Esophagus muscularis mucosa (tissue), 4 donors: ENCODE measurements around the gene PTH2R. TPM values are rescaled to one million over a fixed set of nuclear protein-coding genes. Genes with fewer than 3 reads are reported as not detected.
"Not testable (repeated sequence)": the region's sequence is repeated elsewhere in the genome, so short reads cannot be mapped to it uniquely, and the experiment has no call there.

Experiments used
- DNase-seq: peaks from one replicate; pipeline ENCODE4 v3.0.0-alpha.2; 2017; ENCODE audit errors: extremely low spot score
- H3K27ac ChIP-seq, 4 donors: fragments of 200-600 bp; sonication (generic); replicated peaks in 1 of 4; 1 replicate in 3 of 4; 2 replicates in 1 of 4; pipeline ENCODE4 v1.5.1; 2016 to 2019; ENCODE audit warnings: mild to moderate bottlenecking in 1 of 4
- H3K27me3 ChIP-seq, 4 donors: fragments of 200-600 bp; sonication (generic); one replicate each; pipeline versions ENCODE4 v1.5.1 to v1.6.0; 2016 to 2019
- H3K36me3 ChIP-seq, 4 donors: fragments of 200-600 bp; sonication (generic); one replicate each; pipeline ENCODE4 v1.5.1; 2016 to 2019
- H3K4me1 ChIP-seq, 4 donors: fragments of 200-600 bp; sonication (generic); one replicate each; pipeline ENCODE4 v1.5.1; 2016 to 2019
- H3K4me3 ChIP-seq, 4 donors: fragments of 200-600 bp; sonication (generic); 1 replicate in 2 of 4; 2 replicates in 2 of 4; pipeline ENCODE4 v1.5.1; 2016 to 2019; ENCODE audit warnings: mild to moderate bottlenecking in 4 of 4, moderate library complexity in 1 of 4
- H3K9me3 ChIP-seq, 4 donors: fragments of 200-600 bp; sonication (generic); 1 replicate in 3 of 4; 2 replicates in 1 of 4; pipeline ENCODE4 v1.5.1; 2016 to 2019
- CTCF ChIP-seq, 3 experiments: fragments of 200-600 bp in 2 of 3; fragments of 450-650 bp in 1 of 3; sonication (generic) in 2 of 3; IDR thresholded peaks; one replicate each; pipeline ENCODE4 v1.5.1; 2017 to 2019; ENCODE audit warnings: antibody characterized with exemption in 3 of 3, mild to moderate bottlenecking in 2 of 3, moderate library complexity in 1 of 3
- EP300 ChIP-seq: sonication (generic); formaldehyde crosslinking; IDR thresholded peaks from one replicate; pipeline ENCODE4 v1.6.1; 2017; ENCODE audit warnings: antibody characterized with exemption
- POLR2A ChIP-seq: fragments of 450-650 bp; IDR thresholded peaks from one replicate; pipeline ENCODE4 v1.6.1; 2017; ENCODE audit warnings: antibody characterized with exemption, moderate library complexity, mild to moderate bottlenecking, low read depth
- POLR2AphosphoS5 ChIP-seq, 2 donors: sonication (generic); formaldehyde crosslinking; IDR thresholded peaks; one replicate each; pipeline ENCODE4 v1.6.1; 2017; ENCODE audit warnings: antibody characterized with exemption in 2 of 2
- WGBS: methylation state at CpG from one replicate; pipeline ENCODE4 v1.1.5; 2018; 5-methylcytosine and 5-hydroxymethylcytosine counted together
- intact Hi-C: fragments of 100-400 bp; cut with DNase I; formaldehyde crosslinking; loops from one replicate; pipeline ENCODE4 v1.15.1; 2023
- total RNA-seq, 4 donors: library from RNA; depleted of rRNA; stranded (reverse); fragments of >200 nt; gene quantifications; one replicate each; pipeline versions ENCODE4 v1.1.0 to v1.2.1, GENCODE V29; 2016

The PTH2R gene
- total RNA-seq, 4 donors from 2014 or later, result 0.17 TPM; not detected in 3

- DNase-seq, result no peak
- Histone ChIP-seq H3K27ac (no peak overlapping the region), H3K4me3 (no peak overlapping the region), H3K9me3 (peaks cover 0 to 11% (median under 1%) of the 10 kb centered on the region in 4 donors), H3K4me1 (no peaks in the 10 kb centered on the region), H3K36me3 (no peaks in the 10 kb centered on the region), H3K27me3 (peaks cover 0 to 5% (median 0%) of the 10 kb centered on the region in 4 donors)
- intact Hi-C loops, result no loop called here
- TF ChIP-seq CTCF (IDR thresholded peaks at IDR 0.05), result no peak
- no peak for TF ChIP-seq POLR2A
- TF ChIP-seq POLR2AphosphoS5 (IDR thresholded peaks at IDR 0.05), result no peak
- no peak for TF ChIP-seq EP300
Observed at GRCh38 chr2:208502288-208502687, 95.7 kb downstream of the PTH2R start.

DNA sequence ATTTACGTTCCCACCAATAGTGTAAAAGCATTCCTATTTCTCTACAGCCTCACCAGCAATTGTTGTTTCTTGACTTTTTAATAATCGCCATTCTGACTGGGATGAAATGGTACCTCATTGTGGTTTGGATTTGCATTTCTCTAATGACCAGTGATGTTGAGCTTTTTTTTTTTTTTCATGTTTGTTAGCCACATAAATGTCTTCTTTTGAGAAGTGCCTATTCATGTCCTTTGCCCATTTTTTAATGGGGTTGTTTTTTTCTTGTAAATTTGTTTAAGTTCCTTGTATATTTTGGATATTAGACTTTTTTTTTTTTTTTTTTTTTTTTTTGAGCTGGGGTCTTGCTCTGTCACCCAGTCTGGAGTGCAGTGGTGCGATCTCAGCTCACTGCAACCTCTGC lies 98.8 kb downstream of the PTH2R start:
- H3K27ac ChIP-seq, DNase-seq, H3K27me3 ChIP-seq, intact Hi-C loops, H3K4me1 ChIP-seq, H3K4me3 ChIP-seq, H3K36me3 ChIP-seq: not testable (repeated sequence)
- 90% methylated on average over 3 of the region's 3 CpGs for WGBS
- peaks cover 0 to 17% (median 7%) of the 10 kb centered on the region in 4 donors for H3K9me3 ChIP-seq

DNA sequence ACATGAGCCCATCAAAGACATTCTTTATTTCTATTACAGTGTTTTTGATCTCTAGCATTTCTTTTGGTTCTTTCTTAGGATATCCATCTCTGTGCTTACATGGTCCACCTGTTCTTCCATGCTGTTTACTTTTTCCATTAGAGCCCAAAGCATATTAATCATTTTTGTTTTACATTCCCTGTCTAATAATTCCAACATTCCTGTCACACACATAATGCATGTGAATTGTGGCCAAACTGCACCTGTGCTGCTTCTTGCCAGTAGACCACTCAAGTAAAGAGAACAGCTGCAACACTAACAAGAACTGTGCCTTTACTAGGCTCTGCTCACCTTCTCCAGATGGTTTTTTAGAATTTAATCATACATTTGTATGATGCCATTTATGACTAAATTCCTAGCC lies 103.0 kb downstream of the PTH2R start:
- no peak overlapping the region for H3K27ac ChIP-seq
- no peaks in the 10 kb centered on the region for H3K27me3 ChIP-seq
- no peak overlapping the region for H3K4me3 ChIP-seq
- no peaks in the 10 kb centered on the region for H3K36me3 ChIP-seq
- intact Hi-C loops, result no loop called here
- no peak for DNase-seq
- H3K4me1 ChIP-seq, result no peaks in the 10 kb centered on the region
- TF ChIP-seq POLR2A (no peak), POLR2AphosphoS5 (IDR thresholded peaks at IDR 0.05) (no peak), CTCF (IDR thresholded peaks at IDR 0.05) (no peak), EP300 (no peak)
- H3K9me3 ChIP-seq, result peaks cover 0 to 17% (median 7%) of the 10 kb centered on the region in 4 donors

DNA sequence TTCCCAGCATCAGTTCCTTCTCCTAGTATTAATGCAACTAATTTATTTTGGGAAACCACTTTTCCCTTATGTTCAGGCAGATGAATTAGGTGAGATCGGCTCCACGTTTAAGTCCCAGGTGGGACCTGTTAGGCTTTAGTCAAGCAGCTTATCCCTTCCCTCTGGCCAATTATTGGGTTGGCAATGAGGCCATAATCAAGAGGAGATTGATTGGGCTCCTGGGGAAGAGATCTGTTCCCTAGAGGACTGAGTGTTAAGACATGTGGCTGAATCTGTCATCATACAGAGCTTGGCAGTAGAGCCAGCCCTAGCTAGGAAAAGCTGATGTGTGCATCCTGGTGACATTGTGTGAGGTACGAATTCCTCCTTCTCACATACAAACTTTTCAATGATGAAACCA lies 104.4 kb downstream of the PTH2R start:
- no peak overlapping the region for H3K27ac ChIP-seq
- no peaks in the 10 kb centered on the region for H3K27me3 ChIP-seq
- no peak overlapping the region for H3K4me3 ChIP-seq
- no peak for DNase-seq
- no peak for TF ChIP-seq EP300
- no peak for TF ChIP-seq POLR2A
- no peak for TF ChIP-seq CTCF (IDR thresholded peaks at IDR 0.05)
- TF ChIP-seq POLR2AphosphoS5 (IDR thresholded peaks at IDR 0.05), result no peak
- intact Hi-C loops, result no loop called here
- no peaks in the 10 kb centered on the region for H3K36me3 ChIP-seq
- H3K9me3 ChIP-seq, result peaks cover 0 to 17% (median 7%) of the 10 kb centered on the region in 4 donors
- no peaks in the 10 kb centered on the region for H3K4me1 ChIP-seq
- 45% methylated on average over 3 of the region's 3 CpGs for WGBS

DNA sequence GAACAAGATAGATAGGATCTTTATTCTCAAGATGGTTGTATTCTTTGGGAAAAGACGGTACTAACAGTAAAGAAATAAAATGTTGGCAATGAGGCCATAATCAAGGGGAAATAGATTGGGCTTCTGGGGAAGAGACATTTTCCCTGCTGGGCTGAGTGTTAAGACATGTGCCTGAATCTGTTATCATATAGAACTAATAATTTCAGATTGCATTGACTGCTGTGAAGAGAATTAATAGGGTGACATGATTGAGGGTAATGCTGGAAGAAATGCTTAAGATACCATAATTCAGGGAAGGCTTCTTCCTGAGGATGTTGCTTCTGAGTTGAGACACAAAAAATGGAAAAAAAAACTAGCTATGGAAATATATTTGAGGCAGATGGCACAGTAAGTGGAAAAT lies 105.0 kb downstream of the PTH2R start:
- no peak overlapping the region for H3K4me3 ChIP-seq
- intact Hi-C loops, result no loop called here
- peaks cover 0 to 17% (median 7%) of the 10 kb centered on the region in 4 donors for H3K9me3 ChIP-seq
- H3K27me3 ChIP-seq, result no peaks in the 10 kb centered on the region
- no peaks in the 10 kb centered on the region for H3K36me3 ChIP-seq
- no peak for DNase-seq
- 60% methylated on average over 1 of the region's 1 CpG for WGBS
- no peaks in the 10 kb centered on the region for H3K4me1 ChIP-seq
- TF ChIP-seq POLR2A, result no peak
- no peak for TF ChIP-seq POLR2AphosphoS5 (IDR thresholded peaks at IDR 0.05)
- no peak for TF ChIP-seq CTCF (IDR thresholded peaks at IDR 0.05)
- TF ChIP-seq EP300, result no peak
- no peak overlapping the region for H3K27ac ChIP-seq
